IPS DF 19.7 (cell line): ENCODE data around the gene PITPNC1.
"Not testable (repeated sequence)": the region's sequence is repeated elsewhere in the genome, so short reads cannot be mapped to it uniquely, and the experiment has no call there.

Experiments used
- DNase-seq: peaks from one replicate; pipeline ENCODE4 v3.0.0-alpha.2; 2013; ENCODE audit warnings: low read depth, low spot score

The PITPNC1 gene

DNA sequence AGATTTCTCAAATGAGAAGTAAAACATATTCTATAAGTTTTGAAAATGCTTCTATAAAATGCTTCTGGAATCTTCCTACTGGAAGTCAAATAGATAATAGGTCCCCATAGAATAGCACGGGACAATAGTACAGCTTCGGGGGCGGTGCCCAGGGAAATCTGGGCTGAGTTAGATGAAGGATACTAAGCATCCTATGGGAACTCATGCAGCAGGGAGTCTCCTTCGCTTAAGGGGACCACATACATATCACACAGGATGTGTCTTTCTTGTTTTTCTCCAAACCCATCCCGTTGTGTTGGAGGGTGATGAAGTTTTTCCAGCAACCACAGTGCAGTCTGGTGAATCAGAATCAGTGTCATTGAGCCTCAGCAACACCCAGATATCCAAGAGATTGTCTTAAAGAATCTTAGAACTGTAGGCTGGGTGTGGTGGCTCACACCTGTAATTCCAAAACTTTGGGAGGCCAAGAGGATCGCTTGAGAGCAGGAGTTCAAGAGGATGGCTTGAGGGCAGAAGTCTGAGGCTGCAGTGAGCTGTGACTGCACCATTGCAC is 84.2 kb downstream of the PITPNC1 start:
- no peak for DNase-seq

DNA sequence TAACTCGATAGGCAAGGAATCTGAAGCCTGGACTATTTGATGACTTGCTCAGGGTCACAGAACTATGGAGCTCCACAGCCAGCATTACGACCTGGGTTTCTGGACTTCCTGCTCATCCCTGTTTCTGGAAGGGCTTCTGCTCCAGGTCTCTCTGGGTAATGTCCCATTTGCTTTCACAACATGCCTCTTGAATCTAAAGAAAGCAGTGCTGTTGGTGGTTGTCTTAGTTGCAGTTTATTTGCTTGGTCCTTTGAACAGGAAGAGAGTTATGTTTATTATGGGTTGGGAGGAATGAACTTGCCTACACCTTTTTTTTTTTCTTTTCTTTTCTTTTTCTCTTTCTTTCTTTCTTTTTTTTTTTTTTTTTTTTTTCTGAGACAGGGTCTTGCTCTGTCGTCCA is 84.8 kb downstream of the PITPNC1 start:
- DNase-seq, result no peak

DNA sequence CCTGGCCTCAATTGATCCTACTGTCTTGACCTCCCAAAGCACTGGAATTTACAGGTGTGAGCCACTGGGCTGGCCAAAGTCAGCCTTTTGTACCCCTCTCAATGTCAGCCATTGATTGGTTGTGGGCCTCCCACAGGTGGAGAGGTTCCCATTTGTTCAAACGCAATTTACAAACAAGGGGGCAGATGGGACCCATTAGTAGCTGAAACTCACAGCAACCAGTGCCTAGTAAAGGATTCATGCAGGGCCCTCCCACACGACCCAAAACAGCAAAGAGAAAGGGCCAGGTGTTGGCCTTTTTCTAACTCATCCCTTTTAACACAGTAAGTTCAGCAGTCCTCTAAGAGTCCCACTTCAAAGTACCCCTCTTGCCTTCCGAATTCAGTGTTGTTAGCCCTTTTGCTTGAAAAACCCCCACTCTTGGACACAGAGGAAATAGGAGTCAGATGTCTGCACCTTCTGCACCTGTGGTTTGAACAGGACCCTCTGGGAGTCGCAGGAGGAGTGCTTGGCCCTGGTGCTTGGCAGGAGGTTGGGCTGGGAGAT is 89.2 kb downstream of the PITPNC1 start:
- no peak for DNase-seq

DNA sequence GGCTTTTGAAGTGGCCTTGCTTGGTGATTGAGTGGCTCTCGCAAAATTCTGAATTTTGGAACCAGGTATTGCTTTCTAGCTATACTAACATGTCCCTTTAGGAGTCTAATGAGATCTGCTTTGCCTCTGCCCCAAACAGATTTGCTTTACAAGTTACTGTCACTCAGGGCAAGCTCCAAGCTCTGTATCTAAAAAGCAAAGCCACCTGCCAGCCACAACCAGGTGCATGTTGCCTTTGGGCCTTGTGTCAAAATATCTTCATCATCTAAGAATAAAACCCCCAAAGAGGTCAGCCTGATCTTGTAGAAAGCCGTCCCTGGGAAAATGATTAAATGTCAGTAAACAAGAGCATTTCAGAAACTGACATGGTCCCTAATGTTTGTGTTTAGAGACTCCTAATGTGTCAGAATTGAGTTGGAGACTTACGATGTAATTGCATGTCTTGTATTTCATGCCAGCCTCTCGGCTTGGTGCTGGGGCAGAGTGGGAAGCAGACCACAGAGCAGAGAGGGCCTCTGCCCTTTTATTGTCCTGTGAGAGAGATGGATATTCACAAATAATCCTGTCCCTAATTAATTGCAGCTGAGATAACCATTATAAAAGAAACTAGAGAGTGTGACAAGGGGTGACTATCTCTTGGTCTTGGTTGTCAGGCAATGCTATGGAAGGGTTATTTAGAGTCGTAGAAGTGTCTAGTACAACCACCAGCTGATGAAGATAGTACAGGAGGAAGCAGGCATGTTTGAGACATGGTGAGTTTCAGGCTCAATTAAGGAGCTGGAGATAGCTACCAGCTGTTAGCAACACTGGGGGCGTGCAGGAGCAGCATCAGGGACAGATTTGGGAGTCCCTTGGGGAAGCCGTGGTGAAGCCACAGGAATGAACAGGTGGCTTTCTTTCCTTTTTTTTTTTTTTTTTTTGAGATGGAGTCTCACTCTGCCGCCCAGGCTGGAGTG is 90.7 kb downstream of the PITPNC1 start:
- no peak for DNase-seq

DNA sequence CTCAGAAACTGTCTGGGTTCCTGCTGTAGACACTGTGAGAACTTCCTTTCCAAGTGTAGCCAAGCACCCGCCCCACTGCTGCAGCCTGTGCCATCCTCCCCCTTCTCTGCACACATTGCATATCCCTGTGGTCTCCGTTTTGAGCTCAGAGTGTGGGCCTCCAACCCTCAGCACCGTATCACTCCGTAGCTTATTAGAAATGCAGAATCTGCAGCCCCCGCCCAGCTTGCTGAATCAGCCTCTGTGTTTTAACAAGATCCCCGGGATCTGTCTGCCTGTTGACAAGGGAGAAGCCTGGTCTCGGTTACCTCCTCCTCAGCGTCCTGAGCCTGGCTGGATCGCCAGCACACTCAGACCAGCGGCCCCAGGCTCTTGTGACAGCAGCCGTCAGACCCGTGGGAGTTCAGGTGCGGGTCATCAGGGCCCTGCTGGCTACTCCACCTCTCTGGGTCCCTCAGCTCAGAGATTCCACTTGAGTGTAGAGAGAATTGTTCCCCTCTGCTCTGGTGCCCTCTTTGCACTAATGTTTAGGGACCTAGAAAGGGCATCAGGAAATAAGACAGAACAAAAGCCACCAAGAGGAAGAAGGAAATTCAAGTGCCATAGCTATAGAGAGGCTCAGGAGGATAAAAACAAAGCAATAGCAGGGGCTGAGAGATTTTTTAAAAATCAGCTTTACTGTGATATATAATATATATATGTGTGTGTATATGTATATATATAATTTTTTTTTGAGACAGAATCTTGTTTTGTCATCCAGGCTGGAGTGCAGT is 92.3 kb downstream of the PITPNC1 start:
- no peak for DNase-seq

DNA sequence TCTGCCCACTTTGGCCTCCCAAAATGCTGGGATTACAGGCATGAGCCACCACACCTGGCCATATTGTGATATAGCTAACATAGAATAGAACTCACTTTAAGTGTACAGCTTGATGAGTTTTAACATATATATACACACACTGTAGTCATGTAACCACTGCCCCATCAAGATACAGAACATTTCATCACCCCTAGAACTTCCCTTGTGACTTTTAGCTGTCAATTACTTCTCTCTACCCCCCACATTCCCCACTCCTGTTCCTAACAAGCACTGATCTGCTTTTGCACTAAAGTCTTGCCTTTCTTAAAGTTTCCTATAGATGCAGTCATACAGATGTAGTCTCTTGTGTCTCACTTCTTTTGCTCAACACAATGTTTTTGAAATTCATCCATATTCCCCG is 93.1 kb downstream of the PITPNC1 start:
- no peak for DNase-seq

DNA sequence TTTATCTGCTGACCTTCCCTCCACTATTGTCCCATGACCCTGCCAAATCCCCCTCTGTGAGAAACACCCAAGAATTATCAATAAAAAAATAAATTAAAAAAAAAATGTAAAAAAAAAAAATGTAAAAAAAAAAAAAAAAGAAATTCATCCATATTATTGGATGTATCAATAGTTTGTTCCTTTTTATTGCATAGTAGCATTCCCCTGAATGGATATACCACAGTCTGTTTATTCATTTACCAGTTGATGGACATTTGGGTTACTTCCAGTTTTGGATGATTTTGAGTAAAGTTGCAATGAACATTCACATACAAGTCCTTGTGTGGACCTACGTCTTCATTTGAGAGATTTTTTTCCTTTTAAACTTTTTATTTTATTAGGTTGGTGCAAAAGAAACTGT is 94.0 kb downstream of the PITPNC1 start:
- DNase-seq, result no peak

DNA sequence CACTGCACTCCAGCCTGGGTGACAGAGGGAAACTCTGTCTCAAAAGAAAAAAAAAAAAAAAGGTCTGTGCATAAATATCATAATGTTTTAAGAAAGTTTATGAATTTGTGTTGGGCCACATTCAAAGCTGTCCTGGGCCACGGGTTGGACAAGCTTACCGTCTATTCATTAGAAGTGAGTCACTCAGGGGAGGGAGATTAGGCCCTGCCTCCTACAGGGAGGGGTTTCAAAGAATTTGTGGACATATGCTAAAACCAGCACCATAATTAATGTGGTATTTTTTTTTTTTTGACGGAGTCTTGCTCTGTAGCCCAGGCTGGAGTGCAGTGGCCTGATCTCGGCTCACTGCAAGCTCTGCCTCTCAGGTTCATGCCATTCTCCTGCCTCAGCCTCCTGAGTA is 95.5 kb downstream of the PITPNC1 start:
- not testable (repeated sequence) for DNase-seq

DNA sequence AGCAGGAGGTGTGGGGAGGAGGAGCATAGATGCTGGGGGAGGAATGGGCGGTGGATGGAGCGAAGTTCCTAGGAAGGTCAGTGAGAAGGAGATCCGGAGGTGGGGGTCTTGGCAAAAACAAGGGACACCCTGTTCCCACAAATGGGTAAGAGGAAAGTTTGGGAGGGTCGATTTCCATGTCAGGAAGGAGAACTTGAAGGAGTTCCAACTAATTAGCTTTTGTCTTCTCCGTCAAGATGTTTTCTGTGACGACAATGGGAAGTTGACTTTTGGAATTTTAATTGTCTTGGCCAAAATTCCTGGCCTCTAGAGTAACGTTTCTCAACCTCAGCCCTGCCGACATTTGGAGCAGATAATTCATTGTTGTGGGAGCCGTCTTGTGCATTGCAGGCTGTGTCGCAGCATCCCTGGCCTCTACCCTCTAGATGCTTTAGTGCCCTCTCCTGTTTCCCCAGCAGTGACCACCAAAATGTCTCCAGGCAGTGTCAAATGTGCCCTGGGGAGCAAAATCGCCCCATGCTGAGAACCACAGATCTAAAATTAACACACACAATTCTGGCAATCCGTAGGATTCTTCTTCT is 97.1 kb downstream of the PITPNC1 start:
- DNase-seq, result no peak

DNA sequence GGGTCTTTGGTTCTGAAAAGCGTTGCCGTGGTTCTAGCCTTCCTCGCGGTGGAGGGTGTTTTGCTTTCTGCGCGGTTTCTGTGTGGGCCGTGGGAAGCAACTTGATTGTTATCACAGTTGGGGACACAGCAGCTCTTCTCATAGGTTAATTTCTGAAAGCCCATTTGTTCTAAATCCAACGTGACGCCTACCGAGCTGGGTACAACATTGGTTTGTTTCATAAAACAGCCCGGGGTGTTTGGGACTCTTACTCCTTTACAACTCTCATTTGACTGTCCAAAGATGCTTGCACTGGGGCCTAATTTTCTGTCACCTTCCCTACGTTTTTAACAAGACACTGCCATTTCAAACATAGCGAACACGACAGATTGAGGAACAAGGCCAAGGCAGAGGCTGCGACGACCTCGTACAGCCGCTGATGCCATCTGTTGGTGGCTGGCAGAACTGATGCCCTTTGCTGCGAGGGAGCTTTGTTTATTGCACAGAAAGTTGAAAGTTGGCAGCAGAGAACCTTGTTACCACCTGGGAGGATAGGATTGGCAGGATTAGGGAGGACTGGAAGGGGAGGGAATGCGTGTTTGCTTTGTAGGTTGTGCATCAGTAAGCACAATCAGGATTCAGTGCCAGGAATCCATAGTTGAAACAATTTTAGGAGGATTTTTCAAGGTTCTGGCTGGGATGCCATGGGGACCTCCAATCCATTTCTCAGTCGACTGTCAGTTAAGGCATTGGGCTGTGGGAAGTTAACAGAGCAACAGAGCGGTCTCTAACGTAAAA is 98.3 kb downstream of the PITPNC1 start:
- DNase-seq, result no peak

DNA sequence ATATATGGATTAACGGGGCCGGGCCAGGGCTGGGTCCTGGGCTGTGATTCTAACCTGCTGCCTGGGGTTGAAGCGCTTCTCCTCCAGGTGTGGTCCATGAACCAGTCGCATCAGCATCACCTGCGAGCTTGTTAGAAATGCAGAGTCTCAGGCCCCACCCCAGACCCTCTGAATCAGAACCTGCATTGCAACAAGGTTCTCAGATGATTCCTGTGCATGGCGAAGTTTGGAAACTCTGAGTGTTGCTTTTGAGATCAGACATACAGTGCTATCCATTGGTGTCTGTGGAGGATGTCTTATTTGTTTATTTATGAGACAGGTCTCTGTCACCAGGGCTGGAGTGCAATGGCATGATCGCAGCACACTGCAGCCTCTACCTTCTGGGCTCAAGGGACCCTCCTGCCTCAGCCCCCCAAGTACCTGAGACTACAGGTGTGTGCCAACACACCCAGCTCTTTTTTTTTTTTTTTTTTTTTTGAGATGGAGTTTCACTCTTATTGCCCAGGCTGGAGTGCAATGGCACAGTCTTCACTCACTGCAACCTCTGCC is 99.8 kb downstream of the PITPNC1 start:
- no peak for DNase-seq

DNA sequence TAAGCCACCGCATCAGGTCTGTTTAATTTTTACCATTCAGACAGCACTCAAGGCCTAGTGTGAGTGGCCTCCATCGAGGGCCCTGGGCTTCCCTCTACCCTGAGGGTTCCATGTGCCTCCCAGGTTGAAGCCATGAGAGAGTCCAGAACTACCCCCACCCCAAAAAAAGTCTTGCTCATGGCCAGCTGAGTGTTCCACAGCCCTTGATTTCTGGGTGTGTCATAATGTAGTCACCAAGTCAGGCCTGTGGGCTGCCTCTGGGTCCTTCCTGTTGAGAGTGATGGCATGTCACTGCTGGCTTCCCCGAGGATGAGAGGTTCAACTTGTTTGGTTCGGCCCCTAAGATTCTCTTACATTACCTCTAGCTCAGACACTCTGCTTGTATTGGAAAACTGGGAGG is 100.6 kb downstream of the PITPNC1 start:
- DNase-seq, result no peak

DNA sequence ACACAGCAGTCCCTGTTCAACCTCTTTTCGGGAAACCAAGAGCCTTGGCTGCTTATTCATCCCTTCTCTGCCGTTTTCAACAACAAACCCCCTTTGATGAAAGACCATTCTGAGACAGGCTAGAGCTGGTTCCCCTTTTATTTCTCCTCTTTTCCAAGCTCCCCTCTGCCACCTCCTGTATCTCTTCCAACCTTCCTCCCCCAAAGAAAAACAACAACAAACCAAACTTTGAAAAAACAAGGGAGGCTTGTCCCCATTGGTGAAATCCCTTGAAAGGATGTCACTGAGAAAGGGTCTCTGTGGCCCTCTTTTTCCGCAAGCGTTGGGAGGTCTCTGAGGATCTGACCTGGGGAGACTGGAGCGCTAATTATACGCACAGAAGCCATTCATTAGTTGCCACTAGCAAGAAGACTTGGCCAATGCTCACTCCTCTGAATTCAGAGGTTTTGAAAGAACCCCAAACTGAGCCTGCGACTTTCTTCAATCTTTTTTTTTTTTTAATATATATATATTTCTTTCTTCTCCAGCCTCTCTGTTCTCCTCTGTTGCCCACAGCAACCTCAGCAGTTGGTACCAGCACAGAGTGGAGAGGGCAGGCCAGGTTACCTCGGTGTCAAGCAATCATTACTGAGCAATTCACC is 101.4 kb downstream of the PITPNC1 start:
- no peak for DNase-seq

DNA sequence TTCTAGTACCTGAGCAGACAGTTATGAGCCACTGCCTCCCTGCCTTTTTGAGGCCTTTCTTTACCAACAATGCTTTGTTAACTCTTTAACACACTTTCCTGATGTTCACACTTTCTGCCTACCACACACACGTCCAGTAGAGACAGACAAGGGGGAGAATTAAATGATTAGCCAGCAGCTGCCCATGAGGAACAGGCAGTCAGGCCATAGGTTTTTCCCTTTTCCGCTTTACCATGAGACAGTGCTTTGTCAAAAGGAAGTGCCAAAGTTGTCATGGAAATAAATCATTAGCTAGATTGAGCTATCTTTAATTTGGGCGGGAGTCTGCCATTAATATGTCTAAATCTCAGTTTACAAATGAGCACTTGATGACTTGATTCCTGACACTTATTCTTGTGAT is 102.1 kb downstream of the PITPNC1 start:
- no peak for DNase-seq

DNA sequence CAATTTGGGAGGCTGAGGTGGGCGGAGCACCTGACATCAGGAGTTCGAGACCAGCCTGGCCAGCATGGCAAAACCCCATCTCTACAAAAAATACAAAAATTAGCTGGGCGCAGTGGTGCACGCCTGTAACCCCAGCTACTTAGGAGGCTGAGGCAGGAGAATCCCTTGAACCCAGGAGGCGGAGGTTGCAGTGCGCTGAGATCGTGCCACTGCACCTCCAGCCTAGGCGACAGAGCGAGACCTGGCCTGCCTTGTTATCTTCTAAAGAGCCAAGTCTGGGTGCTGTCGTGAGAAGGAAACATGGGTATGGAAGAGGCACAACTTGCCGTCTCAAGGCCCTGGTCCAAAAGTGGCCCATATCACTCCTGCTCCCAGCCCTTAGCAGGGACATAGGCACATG is 103.9 kb downstream of the PITPNC1 start:
- DNase-seq, result not testable (repeated sequence)

DNA sequence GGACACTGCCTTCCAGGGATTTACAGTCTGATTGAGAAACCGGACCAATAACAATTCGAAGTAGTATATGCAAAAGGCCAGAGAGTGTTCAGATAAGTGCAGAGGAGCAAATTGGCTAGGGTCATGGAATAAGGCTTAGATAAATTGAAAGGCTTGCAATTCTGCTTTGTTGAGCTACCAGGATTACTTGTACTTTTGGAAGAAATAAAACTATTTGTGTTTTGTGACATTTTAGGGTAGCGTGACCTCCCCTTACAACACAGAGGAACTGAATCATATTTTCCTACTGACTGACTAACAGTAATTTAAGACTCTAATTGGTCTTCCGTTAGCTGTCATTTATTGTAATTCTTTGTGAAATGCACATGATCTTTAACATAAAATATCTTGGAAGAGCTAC is 104.7 kb downstream of the PITPNC1 start:
- DNase-seq, result no peak

DNA sequence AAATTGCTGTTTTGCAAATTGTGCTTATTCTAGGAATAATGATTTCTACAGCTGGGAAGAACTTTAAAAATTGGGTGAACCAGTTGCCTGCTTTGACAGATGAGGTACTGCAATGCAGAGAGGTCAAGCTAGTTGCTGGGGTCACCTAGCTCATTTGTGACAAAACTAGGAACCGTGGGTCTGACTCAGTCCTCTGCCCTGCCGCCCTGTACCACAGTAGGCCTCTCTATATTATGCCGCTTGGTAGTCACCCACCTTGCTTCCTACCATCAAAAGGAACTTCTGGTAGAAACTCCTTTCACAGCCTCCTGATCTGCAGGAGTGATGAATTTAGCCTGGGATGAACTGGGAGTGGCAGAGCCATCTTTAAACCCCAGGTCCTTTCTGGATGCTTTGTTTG is 105.7 kb downstream of the PITPNC1 start:
- DNase-seq, result no peak

DNA sequence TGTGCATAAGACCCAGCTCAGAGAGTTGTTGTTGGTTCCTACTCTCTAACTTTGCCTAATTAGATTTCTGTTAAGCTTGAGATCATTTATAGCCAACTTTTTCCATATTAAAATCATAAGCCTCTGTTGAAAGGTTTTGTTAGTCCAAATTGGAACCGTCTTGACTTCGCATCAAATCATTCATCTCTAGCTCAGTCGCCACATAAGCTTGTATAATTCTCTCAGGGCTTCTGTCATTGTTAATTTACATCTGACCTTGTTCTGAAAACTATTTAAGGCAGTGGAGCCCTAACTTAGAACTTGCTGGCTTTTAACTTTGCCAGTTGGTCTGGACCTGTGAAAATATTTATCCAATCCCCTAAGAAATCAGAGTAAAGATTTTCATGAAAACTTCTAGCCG is 107.2 kb downstream of the PITPNC1 start:
- no peak for DNase-seq

DNA sequence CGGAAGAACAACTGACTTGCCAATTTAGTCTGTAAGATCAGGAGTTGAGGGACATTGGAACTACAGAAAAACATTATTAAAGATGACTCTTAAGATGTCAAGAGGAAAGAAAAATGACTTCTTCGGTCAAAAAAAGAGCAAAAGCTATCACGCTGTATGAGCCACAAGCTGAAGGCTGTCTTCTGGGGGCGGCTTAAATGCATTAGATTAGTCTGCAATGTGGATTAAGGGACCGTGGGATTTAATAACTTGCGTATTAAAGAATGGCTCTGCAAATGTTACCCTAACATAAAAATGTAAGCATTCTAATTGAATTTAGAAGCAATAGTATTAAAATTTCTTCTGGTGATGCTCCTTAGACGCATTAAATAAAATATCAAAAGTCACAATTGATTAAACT is 108.6 kb downstream of the PITPNC1 start:
- DNase-seq, result no peak

DNA sequence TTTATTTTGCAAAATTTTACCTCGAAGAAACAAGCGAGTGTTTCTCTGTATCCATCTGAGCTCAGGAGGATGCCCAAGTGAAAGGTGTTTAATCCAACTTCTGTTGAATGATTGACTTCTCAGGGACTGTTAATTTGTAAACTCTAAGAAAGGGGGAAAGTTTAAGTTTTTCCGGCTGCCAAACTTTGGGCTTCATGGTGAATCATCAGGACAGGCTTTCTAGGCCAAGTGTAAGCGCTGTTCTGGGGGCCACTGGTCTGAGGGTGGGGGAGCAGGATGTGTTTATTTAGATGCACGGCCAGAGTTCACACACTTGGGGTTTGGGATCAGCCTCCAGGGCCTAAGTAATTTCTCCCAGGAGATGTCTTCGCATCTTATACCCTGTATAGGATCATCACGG is 110.4 kb downstream of the PITPNC1 start:
- no peak for DNase-seq
